HG02973 (cell line): Measurements from ENCODE around the gene CCDC137.
"Not testable (repeated sequence)": the region's sequence is repeated elsewhere in the genome, so short reads cannot be mapped to it uniquely, and the experiment has no call there.

ENCODE experiments used
- ATAC-seq: cut with Tn5 transposase; IDR thresholded peaks from one replicate; pipeline ENCODE4 v1.9.1; 2021; ENCODE audit warnings: moderate library complexity; ENCODE audit not compliant: unreplicated experiment

The CCDC137 gene, protein sequence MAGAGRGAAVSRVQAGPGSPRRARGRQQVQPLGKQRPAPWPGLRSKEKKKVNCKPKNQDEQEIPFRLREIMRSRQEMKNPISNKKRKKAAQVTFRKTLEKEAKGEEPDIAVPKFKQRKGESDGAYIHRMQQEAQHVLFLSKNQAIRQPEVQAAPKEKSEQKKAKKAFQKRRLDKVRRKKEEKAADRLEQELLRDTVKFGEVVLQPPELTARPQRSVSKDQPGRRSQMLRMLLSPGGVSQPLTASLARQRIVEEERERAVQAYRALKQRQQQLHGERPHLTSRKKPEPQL

DNA sequence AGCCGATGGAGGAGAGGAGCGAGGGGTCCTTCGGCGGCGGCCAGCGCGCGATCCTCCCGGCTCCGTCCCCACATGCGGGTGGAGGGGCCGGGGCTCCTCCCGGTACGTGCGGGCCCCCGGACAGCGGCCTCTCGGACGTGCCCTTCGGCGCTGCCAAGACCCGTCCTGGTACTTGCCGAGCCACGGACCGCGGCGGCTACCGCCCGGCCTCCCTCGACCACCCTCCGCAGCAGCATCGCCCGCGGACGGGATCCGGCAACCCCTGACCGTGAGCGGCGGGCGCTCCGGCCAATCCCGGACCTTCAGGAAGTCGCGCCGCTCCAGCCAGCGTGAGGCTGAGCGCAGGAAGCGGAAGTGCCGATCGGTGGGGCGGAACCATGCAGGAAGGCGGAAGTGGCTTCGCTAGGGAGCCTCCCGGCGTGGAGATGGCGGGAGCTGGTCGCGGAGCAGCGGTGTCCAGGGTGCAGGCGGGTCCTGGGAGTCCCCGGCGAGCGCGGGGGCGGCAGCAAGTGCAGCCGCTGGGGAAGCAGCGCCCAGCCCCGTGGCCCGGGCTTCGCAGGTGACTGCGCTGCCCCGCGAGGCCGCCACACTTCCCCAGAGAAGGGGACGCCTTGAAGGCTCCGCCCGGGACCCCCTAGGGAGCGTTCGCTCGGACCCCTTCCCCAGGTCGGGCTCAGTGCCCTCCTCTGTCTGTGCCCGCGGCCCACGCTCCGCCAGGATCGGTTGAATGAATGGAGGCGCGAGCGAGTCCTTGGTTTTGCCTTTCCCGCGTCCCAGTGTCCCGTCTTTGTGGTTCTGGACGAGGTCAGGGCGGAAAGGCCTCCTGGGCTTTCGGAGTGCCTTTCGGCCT lies at the start of gene CCDC137, which contains the start of gene OXLD1:
CCDC137 (plus strand) TSS at position 396 of the 850 bp plus-strand sequence; CDS start at position 426, 30 bp downstream.
OXLD1 (minus strand) TSS at position 264 of the 850 bp plus-strand sequence; CDS start at position 236, 28 bp downstream.
- ATAC-seq: peak; percentile 80

DNA sequence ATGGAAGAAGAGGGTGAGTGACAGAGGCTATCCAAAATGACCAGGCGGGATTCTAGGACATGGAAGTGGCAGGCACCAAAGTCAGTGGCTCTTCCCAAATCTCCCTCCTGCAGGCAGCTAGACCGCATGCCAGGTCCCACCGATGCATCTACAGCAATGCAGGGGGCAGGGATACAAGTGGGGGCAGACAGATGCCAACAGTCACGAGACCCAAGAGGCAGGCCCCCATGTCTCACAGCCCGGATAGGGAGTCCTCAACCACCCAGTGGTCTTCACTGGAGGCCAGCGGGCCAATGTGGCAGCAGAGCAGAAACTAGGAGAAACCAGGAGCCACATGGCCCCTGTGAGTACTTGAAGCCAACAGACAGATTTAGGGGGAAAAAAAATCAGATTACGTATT lies 49.7 kb upstream of the CCDC137 start:
- ATAC-seq: no peak

DNA sequence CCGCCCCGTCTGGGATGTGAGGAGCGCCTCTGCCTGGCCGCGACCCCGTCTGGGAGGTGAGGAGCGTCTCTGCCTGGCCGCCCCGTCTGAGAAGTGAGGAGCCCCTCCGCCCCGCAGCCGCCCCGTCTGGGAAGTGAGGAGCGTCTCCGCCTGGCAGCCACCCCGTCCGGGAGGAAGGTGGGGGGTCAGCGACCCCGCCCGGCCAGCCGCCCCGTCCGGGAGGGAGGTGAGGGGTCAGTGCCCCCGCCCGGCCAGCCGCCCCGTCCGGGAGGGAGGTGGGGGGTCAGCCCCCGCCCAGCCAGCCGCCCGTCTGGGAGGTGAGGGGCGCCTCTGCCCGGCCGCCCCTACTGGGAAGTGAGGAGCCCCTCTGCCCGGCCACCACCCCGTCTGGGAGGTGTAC lies 48.2 kb upstream of the CCDC137 start:
- not testable (repeated sequence) for ATAC-seq

DNA sequence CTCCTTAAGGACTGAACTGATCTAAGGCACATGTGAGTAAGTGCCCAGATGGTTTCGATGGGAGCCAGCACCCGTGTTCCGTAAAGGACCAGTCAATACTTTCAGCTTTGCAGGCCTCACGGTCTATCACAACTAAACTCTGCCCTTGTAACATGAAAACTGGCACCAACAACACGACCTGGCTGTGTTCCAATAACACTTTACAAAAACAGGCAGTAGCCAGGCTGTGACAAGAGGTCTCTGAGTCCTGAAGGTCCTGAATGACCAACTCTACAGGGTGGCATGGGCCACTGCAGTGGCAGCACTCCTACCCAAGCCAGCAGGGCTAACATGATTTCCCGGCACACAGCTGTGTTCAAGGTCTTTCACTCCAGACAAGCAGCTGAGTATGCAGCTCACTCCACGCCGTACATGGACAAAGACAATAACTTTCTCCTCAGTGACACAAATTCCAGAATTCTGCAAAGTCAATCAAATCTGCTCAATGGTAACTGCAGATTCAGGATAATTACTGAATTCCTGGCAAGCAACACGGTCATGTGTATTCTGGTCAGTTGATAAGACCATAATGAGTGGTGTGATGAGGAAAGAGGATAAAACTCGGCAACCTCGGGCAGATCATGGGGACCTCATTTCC lies 44.9 kb upstream of the CCDC137 start:
- ATAC-seq: no peak

DNA sequence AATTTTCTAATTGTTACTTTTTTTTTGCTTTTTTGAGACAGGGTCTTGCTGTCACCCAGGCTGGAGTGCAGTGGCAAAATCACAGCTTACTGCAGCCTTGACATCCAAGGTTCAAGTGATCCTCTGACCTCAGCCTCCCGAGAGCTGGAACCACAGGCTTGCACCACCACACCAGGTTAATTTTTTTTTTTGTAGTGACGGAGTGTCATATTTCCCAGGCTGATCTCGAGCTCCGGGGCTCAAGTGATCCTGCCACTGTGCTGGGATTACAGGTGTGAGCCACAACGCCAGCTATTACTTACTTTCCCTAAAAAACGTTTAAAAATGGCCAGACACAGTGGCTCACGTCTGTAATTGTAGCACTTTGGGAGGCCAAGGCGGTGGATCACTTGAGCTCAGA lies 36.3 kb upstream of the CCDC137 start:
- ATAC-seq: no peak

DNA sequence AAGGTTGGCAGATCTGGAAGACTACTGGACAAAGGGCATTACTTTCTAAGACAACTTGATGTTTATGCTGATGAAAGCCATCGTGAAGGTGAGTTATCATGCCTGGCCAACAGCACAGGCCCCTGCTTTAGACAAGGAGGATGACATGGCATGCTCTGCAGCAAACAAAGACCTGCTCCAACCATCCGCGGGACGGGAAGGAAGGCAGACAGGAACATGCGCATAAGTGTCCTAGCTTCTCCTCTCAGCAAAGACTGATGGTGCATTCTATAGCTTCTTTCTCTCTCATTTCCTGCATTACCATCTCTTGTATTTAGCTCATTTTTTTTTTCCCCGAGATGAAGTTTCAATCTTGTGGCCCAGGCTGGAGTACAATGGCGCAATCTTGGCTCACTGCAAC lies 35.1 kb upstream of the CCDC137 start:
- ATAC-seq: no peak

DNA sequence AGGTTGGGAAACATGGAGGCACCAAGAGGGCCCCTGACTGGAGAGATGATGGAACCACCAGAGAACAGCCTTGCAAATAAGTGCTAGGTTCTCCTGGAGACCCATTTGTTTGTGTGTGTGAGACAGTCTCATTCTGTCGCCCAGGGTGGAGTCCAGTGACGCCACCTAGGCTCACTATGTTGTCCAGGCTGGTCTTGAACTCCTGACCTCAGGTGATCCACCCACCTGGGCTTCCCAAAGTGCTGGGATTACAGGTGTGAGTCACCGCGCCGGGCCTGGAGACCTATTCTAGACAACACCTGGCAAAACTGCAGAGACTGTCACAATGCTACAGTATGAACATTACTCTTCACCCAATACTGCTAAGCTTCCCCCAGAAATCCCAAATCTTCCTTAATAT lies 31.1 kb upstream of the CCDC137 start:
- ATAC-seq: no peak

DNA sequence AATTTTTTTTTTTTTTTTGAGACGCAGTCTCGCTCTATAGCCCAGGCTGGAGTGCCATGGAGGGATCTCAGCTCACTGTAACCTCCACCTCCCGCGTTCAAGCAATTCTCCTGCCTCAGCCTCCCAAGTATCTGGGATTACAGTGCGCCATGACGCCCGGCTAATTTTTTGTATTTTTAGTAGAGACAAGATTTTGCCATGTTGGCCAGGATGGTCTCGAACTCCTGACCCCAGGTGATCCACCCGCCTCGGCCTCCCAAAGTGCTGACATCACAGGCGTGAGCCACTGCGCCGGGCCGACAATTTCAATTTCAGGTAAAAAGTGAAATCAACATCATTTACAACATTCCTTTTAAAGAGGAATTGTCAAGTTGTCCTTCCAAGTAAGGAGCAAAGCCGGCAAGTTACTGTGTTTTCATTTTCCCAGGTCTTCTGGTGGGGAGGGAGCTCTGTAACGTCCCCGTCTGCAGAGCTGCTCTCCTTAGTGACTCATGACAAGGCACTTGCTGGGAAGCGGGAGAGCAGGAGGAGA lies 30.5 kb upstream of the CCDC137 start:
- ATAC-seq: peak; percentile 6

DNA sequence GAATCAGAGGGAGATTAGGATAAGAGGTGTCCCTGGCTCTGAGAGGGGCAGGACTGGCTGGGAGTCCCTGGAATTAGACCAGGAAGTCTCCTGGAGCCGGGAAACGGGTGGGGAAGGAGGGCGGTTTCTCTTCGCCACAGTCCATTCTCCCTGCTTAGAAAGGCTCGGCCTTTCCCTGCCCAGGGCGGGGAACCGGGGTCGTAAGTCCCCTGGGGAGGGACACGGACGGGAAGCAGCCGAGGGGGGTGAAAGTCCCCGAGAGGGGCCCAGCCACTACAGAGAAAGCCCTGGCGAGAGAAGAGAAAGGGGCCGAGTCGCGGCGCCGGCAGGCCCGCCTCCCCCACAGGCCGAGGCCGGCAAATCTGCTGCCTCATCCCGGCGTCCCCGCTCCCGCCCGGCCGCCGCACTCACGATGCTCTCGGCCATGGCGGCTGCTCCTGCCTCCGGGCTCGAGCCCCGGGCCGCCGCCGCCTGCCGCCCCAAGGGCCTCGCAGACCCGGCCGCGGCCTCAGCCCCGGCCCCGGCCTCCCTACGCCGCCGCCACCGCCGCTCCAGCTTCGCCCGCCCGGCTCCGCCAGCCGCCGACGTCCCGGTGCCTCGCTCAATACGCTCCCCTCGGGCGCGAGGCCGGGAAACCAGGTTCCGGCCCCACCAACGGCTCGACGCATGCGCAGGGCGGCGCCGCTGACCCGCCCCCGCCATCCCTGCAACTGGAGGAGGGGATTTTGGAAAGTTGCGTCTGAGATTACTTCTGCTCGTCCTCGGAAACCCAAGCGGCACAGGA lies 29.8 kb upstream of the CCDC137 start, which contains the start of the genes NPLOC4 and TSPAN10:
NPLOC4 (minus strand) TSS at position 608 of the 784 bp plus-strand sequence; CDS start at position 426, 182 bp downstream.
TSPAN10 (plus strand) TSS at position 692 of the 784 bp plus-strand sequence. CDS start 5,217 bp downstream, outside the sequence.
- ATAC-seq: peak; percentile 85

DNA sequence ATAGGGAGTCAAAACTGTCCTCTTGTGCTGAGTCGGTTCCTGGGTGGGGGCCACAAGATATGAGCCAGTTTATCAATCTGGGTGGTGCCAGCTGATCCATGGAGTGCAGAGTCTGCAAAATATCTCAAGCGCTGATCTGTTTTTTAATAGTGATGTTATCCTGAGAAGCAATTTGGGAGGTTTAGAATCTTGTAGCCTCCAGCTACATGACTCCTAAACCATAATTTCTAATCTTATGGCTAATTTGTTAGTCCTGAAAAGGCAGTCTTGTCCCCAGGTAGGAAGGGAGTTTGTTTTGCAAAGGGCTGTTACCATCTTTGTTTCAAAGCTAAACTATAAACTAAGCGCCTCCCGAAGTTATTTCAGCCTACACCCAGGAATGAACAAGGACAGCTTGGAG lies 27.9 kb upstream of the CCDC137 start:
- ATAC-seq: no peak

DNA sequence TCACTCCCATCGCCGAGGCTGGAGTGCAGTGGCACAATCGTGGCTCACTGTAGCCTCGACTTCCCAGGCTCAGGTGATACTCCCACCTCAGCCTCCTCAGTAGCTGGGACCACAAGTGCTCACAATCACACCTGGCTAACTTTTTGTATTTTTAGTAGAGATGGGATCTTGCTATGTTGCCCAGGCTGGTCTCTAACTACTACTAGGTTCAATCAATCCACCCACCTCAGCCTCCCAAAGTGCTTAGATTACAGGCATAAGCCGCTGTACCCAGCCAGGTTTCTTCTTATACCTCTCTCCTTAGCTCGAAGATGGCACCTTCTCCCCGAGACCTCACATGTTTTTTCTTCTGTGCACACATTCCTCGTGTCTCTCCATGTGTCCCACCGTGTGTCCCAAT lies 26.5 kb upstream of the CCDC137 start:
- no peak for ATAC-seq

DNA sequence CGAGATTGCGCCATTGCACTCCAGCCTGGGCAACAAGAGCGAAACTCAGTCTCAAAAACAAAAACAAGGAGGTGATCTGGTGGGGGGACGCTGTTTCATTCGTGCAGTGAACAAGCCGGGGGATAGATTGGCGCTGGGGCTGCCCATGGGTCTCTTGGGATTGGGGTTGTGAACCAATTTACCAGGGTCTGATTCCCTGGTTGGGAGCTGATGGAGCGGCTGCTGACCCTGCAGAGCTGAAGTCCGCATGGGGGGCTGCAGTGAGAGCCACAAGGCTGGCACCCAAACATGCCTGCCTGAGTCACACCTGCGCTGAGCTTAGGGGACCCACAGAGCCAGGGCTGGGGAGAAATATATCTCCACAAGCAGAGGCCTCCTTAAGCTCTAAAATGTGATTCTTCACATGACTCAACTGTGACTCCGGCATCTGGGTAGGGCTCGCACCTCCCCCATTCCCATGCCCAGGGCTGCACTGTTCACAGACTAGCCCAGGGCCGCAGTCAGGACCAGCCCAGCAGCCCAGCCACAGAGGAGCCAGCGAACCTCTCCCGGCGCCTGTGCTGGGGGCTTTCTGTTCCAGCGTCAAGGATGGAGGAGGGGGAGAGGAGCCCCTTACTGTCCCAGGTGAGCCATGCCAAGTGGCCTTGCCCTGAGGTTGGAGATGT lies 24.6 kb upstream of the CCDC137 start:
- ATAC-seq: no peak

DNA sequence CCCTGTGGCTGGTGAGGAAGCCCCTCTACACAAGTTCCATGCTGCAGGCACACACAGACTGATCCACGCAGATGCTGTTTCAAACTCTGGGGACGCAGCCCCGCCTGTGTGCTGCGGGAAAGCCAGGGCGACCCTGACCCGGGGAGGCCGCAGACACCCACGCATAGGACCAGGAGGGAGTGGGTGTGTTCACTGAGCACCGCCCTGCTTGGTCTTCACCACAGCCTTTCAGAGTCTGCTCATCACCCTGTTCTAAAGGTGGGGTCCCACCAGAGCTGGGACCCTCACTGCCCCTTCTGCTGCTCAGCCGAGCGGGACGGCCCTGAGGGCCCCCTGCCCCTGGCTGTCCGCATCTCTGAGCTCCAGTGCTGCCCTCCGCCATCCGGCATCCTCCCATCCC lies 22.0 kb upstream of the CCDC137 start:
- ATAC-seq: no peak

DNA sequence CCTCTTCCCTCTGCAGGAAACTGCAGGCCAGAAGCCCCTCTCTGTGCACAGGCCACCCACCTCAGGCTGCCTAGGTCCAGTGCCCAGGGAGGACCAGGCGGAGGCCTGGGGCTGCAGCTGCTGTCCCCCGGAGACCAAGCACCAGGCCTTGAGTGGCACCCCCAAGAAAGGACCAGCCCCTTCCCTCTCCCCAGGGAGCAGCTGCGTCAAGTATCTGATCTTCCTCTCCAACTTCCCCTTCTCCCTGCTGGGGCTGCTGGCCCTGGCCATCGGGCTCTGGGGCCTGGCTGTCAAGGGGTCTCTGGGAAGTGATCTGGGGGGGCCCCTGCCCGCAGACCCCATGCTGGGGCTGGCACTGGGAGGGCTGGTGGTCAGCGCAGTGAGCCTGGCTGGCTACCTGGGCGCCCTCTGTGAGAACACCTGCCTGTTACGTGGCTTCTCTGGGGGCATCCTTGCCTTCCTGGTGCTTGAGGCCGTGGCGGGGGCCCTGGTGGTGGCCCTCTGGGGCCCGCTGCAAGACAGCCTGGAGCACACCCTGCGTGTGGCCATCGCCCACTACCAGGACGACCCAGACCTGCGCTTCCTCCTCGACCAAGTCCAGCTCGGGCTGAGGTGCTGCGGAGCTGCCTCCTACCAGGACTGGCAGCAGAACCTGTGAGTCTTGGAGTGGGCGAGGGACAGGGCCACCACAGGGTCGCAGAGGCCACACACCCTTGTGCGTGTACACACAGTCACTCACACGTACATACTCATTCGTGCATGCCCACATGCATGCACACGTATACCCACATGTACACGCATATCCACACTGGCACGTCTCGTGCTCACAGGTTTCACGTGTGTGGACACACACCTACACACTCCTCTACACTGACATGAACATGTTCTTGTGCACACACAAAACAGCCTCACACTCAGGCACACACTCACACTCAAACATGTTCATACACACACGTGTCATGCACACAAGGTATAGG lies 21.3 kb upstream of the CCDC137 start:
- no peak for ATAC-seq

DNA sequence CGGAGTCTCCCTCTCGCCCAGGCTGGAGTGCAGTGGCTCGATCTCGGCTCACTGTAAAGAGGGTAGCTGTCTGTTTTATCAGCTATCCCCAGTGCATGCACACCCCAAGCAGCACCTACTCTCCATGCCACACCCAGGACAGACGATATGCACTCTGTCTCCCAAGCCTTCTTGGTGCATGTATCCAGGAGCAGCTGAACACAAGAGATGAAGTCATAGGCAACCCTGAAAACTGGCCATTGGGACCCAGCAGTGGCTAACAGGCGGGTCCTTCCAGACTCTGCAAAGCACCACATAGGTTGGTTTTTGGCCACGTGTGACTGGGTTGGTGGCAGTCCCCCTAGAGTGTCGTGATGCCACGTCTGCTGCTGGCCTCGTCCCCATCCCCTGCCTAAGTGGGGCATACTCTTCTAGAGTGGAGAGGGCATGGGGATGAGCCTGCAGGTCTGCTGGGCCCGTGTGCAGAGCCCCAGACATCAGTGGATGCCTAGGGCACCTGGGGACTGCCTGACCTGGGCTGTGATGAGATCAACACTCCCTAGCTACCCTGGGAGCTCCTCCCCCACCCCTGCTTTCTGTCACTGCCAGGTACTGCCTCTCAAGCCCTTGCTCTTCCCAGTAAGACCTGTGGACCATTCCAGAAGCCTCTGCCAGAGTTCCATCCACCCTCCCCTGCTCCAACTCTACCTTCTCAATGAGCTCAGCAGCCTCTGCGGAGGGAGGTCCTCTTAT lies 19.5 kb upstream of the CCDC137 start:
- ATAC-seq: no peak

DNA sequence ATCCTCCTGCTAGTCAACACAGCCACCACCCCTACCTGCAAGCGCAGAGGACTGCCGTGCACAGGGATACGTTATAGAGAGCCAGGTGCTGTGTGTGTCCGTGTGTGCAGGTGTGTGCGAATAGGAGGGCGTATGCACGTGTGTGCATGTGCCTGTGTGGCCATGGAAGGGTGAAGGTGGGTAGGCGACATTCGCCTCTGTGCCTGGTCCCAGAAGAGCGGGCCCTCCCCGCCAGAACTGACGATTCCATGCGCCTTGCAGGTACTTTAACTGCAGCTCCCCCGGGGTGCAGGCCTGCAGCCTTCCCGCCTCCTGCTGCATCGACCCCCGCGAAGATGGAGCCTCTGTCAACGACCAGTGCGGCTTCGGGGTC lies 18.9 kb upstream of the CCDC137 start:
- ATAC-seq: no peak

DNA sequence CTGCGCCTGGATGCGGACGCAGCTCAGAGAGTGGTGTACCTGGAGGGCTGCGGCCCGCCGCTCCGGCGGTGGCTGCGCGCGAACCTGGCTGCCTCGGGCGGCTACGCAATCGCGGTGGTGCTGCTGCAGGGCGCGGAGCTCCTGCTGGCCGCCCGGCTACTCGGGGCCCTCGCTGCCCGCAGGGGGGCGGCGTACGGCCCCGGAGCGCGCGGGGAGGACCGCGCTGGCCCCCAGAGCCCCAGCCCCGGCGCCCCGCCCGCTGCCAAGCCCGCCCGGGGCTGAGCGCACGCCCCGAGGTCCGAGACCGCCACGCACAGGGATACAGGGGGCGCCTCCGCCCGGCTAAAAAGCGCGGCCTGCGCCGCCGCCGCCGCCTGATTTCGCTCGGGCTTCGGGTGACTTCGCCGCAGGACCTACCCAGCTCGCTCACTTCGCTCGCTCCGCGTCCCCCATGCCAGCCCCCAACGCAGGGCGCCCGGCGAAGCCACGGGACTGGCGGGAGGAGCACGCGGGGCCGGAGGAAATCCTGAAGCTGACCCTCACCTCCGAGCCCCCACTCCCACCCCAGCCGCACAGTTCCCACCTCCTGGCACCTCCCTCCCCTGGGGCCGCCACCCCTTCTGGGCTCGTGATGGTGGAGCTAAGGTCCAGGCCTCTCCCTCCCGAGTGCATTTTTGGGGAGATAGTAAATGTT lies 18.4 kb upstream of the CCDC137 start:
- no peak for ATAC-seq
